ENCODE measurements around the gene TAF10.

The TAF10 gene

GRCh38 chr11:6627762-6628241 lies 15.8 kb upstream of the TAF10 start:
- peaks cover 34% of the 10 kb centered on the region for H3K36me3 ChIP-seq (ENCODE audit: control insufficient read depth, insufficient read depth, low read length)

GRCh38 chr11:6626971-6627761 lies 15.2 kb upstream of the TAF10 start:
- no peak overlapping the region for H3K4me3 ChIP-seq (ENCODE audit: low read length)
- peaks cover 34% of the 10 kb centered on the region for H3K36me3 ChIP-seq (ENCODE audit: control insufficient read depth, insufficient read depth, low read length)
- no peaks in the 10 kb centered on the region for H3K4me1 ChIP-seq (ENCODE audit: control insufficient read depth, insufficient read depth, low read length)
- H3K27ac ChIP-seq (ENCODE audit: low read depth, low read length) = no peak overlapping the region
- no peak overlapping the region for H3K9ac ChIP-seq (ENCODE audit: low read length)
- H3K27me3 ChIP-seq (ENCODE audit: control insufficient read depth, insufficient read depth, low read length) = no peaks in the 10 kb centered on the region

More at GRCh38 chr11:6627762-6628241, 15.8 kb upstream of the TAF10 start:
- Histone ChIP-seq H3K27ac (ENCODE audit: low read depth, low read length) (no peak overlapping the region), H3K9ac (ENCODE audit: low read length) (no peak overlapping the region), H3K4me1 (ENCODE audit: control insufficient read depth, insufficient read depth, low read length) (no peaks in the 10 kb centered on the region), H3K27me3 (ENCODE audit: control insufficient read depth, insufficient read depth, low read length) (no peaks in the 10 kb centered on the region), H3K4me3 (ENCODE audit: low read length) (no peak overlapping the region)

DNA sequence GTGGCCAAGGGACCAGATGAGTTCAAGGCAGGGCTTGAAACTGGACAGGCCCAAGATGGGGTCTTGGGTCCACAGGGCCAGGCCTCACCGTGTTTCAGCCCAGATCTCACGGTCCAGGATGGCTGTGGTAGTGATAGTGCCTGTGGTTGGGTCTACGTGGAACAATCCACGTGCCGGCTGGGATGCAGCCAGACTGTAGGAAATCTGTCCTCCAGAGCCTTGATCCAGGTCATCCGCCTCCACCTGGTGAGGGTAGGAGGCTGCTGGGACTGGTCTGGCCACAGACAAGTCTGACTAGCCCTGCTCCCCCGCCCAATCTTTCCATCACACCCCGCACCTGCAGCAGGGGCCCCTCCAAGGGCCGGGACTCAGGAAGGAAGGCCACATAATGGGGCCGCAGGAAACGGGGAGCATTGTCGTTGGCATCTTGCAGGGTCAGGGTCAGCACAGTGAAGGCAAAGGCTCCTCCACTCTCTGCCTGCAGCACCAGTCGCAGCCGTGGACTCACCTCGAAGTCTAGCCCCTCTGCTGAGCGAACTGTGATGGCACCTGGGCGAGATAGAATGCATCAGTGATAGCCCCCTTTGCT lies 13.9 kb upstream of the TAF10 start:
- Histone ChIP-seq H3K27me3 (ENCODE audit: control insufficient read depth, insufficient read depth, low read length) (no peaks in the 10 kb centered on the region), H3K4me3 (ENCODE audit: low read length) (no peak overlapping the region), H3K36me3 (ENCODE audit: control insufficient read depth, insufficient read depth, low read length) (peaks cover 25% of the 10 kb centered on the region), H3K9ac (ENCODE audit: low read length) (no peak overlapping the region), H3K27ac (ENCODE audit: low read depth, low read length) (no peak overlapping the region), H3K4me1 (ENCODE audit: control insufficient read depth, insufficient read depth, low read length) (no peaks in the 10 kb centered on the region)

DNA sequence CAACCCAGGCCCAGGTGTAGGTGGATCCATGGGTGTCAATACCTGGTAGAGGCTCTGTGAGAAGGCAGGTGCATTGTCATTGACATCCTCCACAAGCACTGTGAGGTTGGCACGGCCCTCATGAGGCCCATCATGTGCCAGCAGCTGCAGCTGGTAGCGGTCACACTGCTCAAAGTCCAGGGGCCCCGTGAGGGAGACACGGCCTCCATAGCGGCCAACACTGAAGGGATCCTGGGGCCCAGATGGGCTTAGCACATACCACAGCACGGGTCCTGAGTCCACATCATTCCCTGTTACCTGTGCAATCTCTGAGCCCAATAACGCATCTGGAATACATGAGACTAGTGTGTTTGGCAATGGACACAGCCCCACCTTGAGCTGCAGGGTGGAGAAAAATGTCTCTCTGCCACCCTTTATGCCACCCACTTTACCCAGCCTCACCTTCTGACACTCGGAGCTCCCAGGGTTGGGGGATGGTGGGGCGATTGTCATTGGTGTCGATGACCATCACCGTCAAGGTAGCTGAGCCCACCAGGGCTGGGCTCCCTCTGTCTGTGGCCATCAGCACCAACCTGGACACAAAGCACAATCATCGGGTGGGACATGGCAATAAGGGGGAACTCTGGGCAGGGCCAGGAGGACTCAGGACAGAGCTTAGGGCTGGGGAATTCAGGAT lies 13.3 kb upstream of the TAF10 start:
- Histone ChIP-seq H3K27ac (ENCODE audit: low read depth, low read length) (no peak overlapping the region), H3K36me3 (ENCODE audit: control insufficient read depth, insufficient read depth, low read length) (peaks cover 25% of the 10 kb centered on the region), H3K27me3 (ENCODE audit: control insufficient read depth, insufficient read depth, low read length) (no peaks in the 10 kb centered on the region), H3K9ac (ENCODE audit: low read length) (no peak overlapping the region), H3K4me3 (ENCODE audit: low read length) (no peak overlapping the region), H3K4me1 (ENCODE audit: control insufficient read depth, insufficient read depth, low read length) (no peaks in the 10 kb centered on the region)

DNA sequence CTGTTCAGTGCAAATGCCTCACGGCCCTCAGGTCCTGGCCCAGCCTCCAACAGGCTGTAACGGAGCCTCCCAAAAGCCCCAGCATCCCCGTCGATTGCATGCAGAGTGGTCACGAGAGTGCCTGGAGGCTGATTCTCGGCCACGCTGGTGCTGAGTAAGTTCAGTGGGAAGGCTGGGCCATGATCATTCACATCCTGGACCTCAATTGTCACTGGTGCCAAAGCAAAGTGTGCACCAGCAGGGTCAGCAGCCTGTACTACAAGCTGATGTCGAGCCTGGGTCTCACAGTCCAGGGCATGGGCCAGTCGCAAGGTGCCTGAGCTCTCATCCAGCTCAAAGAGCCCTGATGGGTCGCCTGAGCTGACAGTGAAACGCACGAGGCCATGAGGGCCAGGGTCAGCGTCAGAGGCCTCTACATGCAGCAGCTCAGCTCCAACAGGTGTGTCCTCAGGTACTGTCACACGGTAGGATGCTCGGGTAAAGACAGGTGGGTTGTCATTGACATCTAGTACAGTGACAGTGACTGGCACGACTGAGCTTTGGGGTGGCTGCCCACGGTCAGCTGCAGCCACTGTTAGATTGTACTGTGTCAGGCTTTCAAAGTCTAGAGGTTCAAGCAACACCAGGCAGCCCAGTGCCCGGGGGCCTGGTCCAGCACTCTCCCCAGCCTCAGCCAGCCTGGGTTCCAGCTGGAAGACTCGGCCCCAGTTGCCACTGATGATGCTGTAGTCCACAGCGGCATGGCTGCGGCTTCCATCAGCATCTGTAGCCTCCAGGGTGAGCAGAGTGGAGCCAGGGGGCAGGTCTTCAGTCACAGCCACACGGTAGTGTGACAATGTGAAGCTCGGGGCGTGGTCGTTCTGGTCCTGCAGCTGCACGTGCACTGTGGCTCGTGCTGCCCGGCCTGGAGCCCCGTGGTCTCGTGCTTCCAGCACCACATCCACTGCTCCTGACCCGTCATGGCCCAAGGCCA lies 11.7 kb upstream of the TAF10 start:
- Histone ChIP-seq H3K27me3 (ENCODE audit: control insufficient read depth, insufficient read depth, low read length) (no peaks in the 10 kb centered on the region), H3K27ac (ENCODE audit: low read depth, low read length) (no peak overlapping the region), H3K4me1 (ENCODE audit: control insufficient read depth, insufficient read depth, low read length) (peaks cover 3% of the 10 kb centered on the region), H3K9ac (ENCODE audit: low read length) (no peak overlapping the region), H3K36me3 (ENCODE audit: control insufficient read depth, insufficient read depth, low read length) (peaks cover 20% of the 10 kb centered on the region), H3K4me3 (ENCODE audit: low read length) (no peak overlapping the region)

- Histone ChIP-seq H3K27me3 (ENCODE audit: control insufficient read depth, insufficient read depth, low read length) (no peaks in the 10 kb centered on the region), H3K27ac (ENCODE audit: low read depth, low read length) (no peak overlapping the region), H3K9ac (ENCODE audit: low read length) (no peak overlapping the region), H3K4me1 (ENCODE audit: control insufficient read depth, insufficient read depth, low read length) (peaks cover 6% of the 10 kb centered on the region), H3K36me3 (ENCODE audit: control insufficient read depth, insufficient read depth, low read length) (peaks cover 19% of the 10 kb centered on the region), H3K4me3 (ENCODE audit: low read length) (no peak overlapping the region)
Measured at GRCh38 chr11:6622261-6623171, 10.5 kb upstream of the TAF10 start.

DNA sequence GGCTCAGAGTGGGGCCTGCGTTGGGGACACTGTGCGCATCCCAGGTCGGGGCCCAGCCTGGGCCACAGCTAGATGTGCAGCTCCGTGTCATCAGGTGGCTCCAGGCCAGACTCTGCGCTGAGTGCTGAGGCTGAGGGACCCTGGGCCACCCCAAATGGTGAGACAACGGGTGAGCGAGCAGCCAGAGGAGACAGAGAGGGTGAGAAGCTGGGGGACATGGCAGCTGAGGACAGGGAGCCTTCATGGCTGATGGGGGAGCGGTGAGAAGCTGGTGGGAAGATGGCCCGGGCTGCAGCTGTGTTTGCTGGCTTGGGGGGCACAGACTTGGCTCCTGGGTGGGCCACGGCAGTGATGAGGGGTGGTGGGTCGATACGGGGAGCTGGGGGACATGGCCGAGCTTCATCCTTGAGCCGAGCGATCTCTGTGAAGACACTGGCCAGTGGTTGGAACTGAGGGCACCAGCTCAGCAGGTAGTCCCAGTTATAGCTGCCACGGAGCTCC lies 9.7 kb upstream of the TAF10 start:
- peaks cover 14% of the 10 kb centered on the region for H3K36me3 ChIP-seq (ENCODE audit: control insufficient read depth, insufficient read depth, low read length)
- no peak overlapping the region for H3K9ac ChIP-seq (ENCODE audit: low read length)
- H3K27me3 ChIP-seq (ENCODE audit: control insufficient read depth, insufficient read depth, low read length) = no peaks in the 10 kb centered on the region
- peaks cover 10% of the 10 kb centered on the region for H3K4me1 ChIP-seq (ENCODE audit: control insufficient read depth, insufficient read depth, low read length)
- H3K27ac ChIP-seq (ENCODE audit: low read depth, low read length) = no peak overlapping the region
- H3K4me3 ChIP-seq (ENCODE audit: low read length) = no peak overlapping the region

DNA sequence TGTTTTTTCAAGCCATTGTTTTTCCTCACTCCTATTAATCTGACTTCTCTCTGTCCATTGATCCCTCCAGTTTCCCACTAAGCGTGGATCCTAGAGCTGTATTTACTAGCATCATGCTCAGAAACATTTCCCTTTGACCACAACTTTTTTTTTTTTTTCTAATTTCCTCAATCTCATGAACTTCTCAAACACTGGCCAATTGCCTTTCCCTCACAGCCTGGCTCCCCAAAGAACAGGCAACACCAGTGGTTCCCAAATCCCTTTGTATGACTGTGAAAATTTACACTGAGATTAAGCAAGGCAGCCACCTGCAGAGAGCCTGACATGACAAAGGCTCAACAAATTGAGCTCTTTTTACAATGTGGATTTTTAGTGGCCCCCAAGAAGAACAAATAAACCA lies 8.6 kb upstream of the TAF10 start:
- peaks cover 9% of the 10 kb centered on the region for H3K36me3 ChIP-seq (ENCODE audit: control insufficient read depth, insufficient read depth, low read length)
- H3K4me1 ChIP-seq (ENCODE audit: control insufficient read depth, insufficient read depth, low read length) = peaks cover 10% of the 10 kb centered on the region
- H3K4me3 ChIP-seq (ENCODE audit: low read length) = no peak overlapping the region

DNA sequence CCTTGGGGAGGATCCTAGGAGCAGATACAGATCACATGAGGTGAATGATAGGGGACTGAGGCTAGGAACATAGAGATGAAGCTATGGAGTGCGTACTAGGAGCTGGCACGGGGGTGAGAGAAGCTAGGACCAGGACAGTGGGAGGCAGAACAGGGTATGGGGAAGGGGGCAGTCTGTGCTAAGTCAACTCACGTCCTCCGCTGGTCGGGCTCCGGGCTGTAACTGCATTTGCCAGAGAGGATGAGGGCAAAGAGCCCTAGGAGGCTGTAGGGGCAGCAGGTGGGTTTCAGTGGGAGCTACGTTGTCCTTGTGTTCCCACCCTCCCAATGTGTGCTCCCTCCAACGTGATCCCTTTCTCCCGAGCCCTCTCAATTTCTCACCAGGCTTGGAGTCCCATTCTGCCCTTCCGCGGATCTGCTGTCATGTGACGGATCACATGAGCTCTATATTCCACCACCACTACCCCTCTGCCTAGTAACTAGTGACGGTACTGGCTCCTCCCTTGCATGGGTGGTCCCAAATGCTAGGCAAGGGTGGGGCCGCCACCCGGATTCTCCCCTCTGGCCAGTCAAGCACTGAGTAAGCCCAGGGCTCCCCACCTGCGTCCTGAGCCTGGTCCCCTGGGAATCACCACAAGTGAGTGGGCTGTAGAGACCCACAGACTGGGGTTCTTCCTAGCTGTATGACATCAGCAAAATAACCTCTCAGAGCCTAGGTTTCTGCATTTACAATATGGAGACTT lies 7.2 kb upstream of the TAF10 start, which contains the start of gene TPP1:
TSS of gene TPP1 (minus strand) at position 419 of the 742 bp plus-strand sequence. CDS start at position 397, 22 bp downstream.
- Histone ChIP-seq H3K4me3 (ENCODE audit: low read length) (peak within 1 kb of the TSS; percentile 85), H3K36me3 (ENCODE audit: control insufficient read depth, insufficient read depth, low read length) (peaks cover 13% of the 10 kb centered on the region), H3K4me1 (ENCODE audit: control insufficient read depth, insufficient read depth, low read length) (peaks cover 10% of the 10 kb centered on the region), H3K9ac (ENCODE audit: low read length) (peak within 1 kb of the TSS; percentile 63), H3K27ac (ENCODE audit: low read depth, low read length) (peak within 1 kb of the TSS; percentile 93), H3K27me3 (ENCODE audit: control insufficient read depth, insufficient read depth, low read length) (no peaks in the 10 kb centered on the region)

More for the DNA sequence above, 8.6 kb upstream of the TAF10 start:
- no peaks in the 10 kb centered on the region for H3K27me3 ChIP-seq (ENCODE audit: control insufficient read depth, insufficient read depth, low read length)
- H3K9ac ChIP-seq (ENCODE audit: low read length) = no peak overlapping the region
- no peak overlapping the region for H3K27ac ChIP-seq (ENCODE audit: low read depth, low read length)

DNA sequence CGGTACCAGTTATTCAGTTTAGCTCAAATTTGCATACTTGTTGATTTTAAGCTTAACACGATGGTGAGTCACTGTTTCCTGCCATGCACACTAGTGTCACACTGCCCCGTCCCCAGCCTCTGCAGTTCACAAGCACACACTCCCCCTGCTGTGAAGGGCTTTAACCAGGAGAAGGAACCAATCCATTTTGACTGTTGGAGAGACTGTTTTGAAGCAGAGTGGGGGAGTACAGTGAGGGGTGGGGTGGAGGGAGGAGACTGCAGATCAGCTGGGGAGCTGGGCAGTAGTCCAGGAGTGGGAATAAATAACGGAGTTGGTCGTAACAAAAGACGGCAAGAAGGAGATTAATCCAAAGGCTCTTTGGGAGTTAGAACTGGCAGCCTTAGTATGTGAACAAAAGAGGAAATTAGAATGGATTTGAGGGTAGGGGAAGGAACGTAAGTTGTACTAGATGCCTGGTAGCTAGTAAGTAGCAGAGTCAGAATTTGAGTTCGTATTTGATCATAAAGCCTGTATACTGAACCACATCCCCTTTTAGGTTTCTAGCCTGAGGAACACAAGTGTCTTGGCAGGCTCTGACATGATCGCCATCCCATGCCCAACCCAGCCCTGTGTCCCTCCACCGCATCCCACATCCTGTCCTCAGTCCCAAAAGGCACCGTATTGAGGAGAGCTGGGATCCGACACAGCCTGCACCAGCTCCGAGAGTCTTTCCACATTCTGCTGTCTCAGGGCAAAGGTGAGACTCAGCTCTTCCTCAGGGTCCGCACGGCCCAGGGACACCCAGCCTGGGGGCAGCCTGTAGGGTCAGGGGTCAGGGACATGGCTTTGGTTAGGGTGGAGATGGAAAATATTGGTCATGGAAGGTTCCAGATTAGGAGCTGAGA lies 6.3 kb upstream of the TAF10 start:
- peaks cover 10% of the 10 kb centered on the region for H3K4me1 ChIP-seq (ENCODE audit: control insufficient read depth, insufficient read depth, low read length)
- H3K36me3 ChIP-seq (ENCODE audit: control insufficient read depth, insufficient read depth, low read length) = peaks cover 13% of the 10 kb centered on the region
- H3K27me3 ChIP-seq (ENCODE audit: control insufficient read depth, insufficient read depth, low read length) = no peaks in the 10 kb centered on the region
- peak overlapping the region; percentile 85 for H3K4me3 ChIP-seq (ENCODE audit: low read length)
- peak overlapping the region; percentile 93 for H3K27ac ChIP-seq (ENCODE audit: low read depth, low read length)
- H3K9ac ChIP-seq (ENCODE audit: low read length) = peak overlapping the region; percentile 63

Data from rectal smooth muscle tissue (tissue), 1 donor.